DMS114 treated with DMSO at 0.1 percent for 48 hours (cell line): ENCODE results near the gene CACNA1B.

Experiments used
- DNase-seq: peaks from one replicate; lab custom pipeline; 2025; ENCODE audit not compliant: unreplicated experiment; lab: John Stamatoyannopoulos, UW

The CACNA1B gene

GRCh38 chr9:137877506-137878122 is at the start of gene CACNA1B:
CACNA1B (plus strand) TSS chr9:137877782; CDS start chr9:137877934, 152 bp downstream.
- peak; percentile 13 for DNase-seq

DNA sequence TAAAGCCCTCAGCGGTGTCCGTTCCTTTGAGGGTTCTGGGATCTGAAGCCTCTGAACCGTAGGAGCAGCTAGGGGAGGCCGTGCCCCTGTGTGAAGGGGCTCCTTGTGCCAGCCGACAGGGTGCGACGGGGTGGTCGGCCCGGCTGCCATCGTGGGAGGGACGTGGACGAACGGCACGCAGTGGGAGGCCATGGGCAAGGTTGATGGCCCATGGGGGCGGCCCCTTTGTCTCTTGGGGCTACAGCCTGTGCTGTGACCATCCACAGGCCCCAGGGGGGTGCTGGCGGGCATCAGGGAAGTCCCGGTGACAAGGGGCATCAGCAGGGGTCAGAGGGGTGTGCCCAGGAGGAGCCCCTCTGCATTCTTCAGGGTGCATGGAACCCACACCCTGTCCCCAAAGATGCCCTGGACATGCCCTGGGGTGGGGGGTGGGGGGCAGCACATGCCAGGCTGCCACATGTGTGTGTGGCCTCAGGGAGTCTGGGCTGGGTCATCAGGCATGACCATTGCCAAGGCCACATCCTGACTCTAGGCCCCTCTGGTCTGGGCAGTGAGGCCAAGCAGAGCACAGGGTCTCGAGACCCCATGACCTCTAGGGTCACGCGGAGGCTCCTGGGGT is 49.6 kb upstream of the CACNA1B start:
- no peak for DNase-seq

GRCh38 chr9:137828527-137829259 is 48.9 kb upstream of the CACNA1B start:
- no peak for DNase-seq

GRCh38 chr9:137829260-137829996 is 48.2 kb upstream of the CACNA1B start:
- DNase-seq: no peak

GRCh38 chr9:137832191-137832700 is 45.3 kb upstream of the CACNA1B start:
- no peak for DNase-seq

DNA sequence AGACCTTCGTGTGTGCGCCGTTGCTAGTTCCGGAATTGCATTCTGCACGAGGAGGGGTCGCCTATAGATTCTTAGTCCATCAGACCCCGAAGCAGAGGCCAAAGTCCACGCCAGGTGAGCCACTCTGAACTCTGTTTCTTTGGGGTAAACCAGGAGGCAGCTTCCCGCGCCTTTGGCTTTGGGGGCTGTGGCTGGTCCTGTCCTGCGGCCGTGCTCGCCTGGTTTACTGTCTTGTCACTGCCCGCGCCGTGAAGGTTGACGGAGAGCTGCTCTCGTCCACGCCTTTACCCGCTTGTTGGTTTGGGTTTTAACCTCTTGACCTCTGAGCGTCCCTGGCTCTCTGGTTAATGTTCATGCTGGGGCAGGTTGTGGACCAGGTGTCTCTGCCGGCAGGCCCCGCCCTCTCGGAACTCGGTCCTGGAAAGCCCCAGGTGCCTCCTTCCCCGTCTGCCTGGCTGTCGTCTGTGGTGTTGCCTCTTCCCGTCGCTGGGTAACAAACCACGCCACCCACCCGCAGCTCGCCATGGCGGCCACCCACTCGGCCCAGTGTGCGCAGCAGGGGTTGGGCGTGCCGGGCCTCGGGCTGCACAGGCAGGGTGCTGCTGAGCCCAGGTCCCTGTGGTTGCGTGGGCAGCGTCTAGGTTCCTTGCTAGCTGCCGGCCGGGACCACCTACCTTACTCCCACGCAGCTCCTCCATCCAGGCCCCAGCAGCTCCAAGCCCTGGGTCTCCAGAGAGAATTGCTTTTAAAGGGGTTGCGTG is 44.6 kb upstream of the CACNA1B start:
- DNase-seq: no peak

DNA sequence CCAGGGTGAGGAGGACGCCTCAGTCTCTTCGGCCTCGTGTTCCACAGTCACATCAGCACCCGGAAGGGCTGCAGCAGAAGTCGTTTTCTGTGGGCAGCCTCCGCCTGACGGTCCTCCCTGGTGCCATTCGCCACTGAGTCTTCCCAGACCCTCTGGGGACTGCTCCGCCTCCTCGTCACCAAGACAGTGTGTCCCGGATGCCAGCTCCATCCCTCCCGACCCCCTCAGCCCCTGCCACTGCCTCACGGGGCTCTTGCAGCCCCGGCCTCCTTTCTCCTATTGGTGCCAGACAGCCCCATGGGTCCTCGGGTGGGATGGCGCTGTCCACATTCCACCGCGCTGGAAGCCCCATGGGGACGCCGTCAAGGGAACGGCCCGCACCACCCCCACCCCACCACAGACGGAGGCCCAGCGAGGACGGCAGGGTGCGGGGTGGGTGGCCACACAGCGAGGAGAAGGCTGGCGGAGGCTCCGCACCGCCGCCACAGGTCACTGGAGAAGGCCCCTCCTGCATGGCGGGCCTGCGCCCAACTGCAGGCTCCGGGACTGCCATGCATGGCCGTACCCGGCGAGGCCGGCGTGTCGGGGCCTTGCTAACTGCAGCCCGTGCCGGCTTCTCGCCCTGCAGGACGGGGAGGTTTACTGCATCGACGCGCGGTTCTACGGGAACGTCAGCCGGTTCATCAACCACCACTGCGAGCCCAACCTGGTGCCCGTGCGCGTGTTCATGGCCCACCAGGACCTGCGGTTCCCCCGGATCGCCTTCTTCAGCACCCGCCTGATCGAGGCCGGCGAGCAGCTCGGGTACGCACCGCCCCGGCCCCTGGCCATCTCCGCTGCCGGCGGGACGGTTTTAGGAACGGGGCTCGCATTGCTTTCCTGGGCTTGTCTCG is 43.6 kb upstream of the CACNA1B start:
- DNase-seq: no peak

GRCh38 chr9:137834846-137835546 is 42.6 kb upstream of the CACNA1B start:
- no peak for DNase-seq

GRCh38 chr9:137836151-137836830 is 41.3 kb upstream of the CACNA1B start:
- no peak for DNase-seq

DNA sequence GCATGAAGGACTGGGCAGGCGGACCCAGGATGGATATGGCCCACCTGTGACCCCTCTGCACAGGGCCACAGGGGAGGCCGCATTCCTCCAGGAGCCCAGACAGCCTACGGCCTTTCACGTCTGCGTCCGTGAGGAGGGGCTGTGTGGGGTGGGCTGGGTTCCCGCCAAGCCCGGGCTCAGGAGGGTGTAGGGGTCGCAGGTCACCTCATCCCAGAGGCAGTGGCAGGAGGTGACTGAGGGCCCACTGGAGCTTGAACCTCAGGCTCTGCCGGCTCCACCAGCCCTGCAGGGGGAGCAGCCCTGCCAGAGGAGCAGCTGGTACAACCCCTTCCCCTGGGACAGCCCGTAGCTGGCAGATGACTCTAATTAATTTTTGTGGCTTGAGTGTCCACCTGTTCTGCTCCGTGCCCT is 40.7 kb upstream of the CACNA1B start:
- DNase-seq: no peak

DNA sequence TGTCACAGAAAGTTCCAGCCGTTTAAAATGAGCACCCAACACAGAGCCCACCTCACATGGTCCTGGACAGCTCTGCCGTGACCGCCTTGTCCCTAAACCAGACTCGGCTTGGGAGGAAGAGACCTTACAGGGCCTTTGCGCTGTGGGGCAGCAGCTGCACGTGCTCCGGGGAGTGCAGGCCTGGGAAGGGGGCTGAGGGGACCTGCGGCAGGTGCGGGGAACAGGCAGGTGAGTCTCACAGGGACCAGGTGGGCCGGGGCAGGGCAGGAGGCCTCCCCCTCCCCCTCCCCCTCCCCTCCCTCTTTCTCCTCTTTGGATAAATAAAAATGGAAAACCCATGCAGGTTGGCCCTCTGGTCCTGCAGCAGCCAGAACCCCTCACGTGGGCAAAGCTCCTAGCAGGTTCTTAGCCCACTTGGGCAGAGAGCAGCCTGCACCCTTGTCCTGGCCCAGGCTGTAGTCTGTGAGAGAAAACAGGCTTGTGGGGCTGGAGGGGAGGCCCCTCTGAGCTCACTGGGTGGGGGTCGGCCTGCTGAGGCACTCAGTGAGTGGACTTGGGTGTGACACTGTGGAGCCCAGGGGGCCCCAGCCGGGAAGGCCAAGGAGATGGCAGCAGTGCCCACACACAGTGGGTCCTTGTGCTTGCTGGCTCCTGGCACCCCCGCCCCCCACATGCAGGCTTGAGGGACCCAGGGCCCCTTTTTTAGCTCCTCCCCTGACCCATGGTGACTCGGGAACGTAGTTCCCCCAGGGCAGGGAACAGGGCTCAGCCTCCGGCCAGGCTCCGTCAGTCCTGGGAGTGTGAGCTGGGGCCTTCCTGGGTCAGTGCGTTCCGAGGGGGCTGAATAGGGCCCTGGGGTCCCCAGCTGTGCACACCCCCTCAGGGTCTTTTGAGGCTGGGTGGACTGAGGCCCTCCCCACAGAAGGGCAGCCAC is 40.0 kb upstream of the CACNA1B start:
- no peak for DNase-seq

GRCh38 chr9:137838576-137838975 is 39.0 kb upstream of the CACNA1B start:
- no peak for DNase-seq

- no peak for DNase-seq
These were observed 34.2 kb upstream of the CACNA1B start for GRCh38 chr9:137843355-137843754.

DNA sequence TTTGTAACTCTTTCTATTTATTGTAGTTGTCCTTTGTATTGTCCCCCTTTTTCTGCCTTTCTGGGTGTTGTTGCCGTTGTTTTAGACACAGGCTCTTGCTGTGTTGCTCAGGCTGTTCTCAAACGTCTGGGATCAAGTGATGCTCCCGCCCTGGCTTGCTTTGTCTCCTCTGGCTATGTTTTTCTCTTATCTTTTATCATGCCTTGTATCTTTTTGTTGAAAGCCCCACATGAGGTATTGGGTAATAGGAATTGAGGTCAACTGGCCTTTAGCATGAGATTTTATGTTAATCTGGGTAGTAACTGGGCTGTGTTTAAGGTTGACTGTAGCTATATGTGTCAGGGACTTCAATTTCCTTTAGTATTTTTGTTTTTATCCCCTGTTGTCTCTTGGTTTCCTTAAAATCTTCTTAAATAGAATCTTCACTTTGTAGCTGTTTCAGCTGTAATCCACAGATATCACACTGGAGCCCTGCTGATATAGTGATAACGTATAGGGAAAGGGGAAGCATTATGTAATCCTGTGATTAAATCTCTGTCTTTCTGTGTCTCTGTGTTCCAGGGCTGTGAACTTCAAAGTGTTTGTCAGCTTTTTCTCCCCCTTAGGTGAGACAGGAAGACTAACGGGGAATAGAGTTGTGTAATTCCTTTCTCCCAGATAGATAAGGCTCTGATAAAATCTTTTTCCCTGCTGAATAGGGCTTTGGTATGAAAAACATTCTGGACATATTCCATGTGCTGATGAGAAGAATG is 25.9 kb upstream of the CACNA1B start:
- no peak for DNase-seq

GRCh38 chr9:137853392-137853995 is 24.1 kb upstream of the CACNA1B start:
- DNase-seq: no peak

DNA sequence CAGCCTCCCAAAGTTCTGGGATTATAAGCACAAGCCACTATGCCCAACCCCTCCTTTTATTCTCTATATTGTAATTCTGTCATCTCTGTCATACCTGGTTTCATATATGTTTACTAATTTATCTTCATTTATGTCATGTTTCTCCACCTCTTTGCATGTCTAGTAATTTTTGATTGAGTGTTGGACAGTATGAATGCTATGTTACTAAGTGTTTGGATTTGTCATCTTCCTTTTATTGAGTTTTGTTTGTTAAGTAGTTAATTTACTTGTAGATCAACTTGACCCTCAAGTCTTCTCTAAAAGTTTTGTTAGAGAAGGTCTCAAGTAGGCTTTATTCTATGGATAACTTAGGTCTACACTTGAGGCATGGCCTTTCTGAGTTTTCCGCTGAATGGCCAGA is 17.2 kb upstream of the CACNA1B start:
- no peak for DNase-seq
